ENCODE results near the gene HSPB6. TPM values are rescaled to one million over a fixed set of nuclear protein-coding genes. Genes with fewer than 3 reads are reported as not detected.

The HSPB6 gene
- total RNA-seq, 1 experiment from 2014 or later: 0.87 TPM

- Histone ChIP-seq H3K36me3 (ENCODE audit: control insufficient read depth, insufficient read depth, low read length) (no peaks in the 10 kb centered on the region), H3K4me3 (ENCODE audit: low read depth in 2 of 2, low read length in 2 of 2) (no peak overlapping the region), H3K9me3 (ENCODE audit: control insufficient read depth, insufficient read depth, low read depth, low read length) (no peaks in the 10 kb centered on the region), H3K27ac (ENCODE audit: low read length) (no peak overlapping the region), H3K4me1 (ENCODE audit: control insufficient read depth, insufficient read depth, low read length) (peaks cover 10% of the 10 kb centered on the region), H3K27me3 (ENCODE audit: control insufficient read depth, insufficient read depth, low read length) (no peaks in the 10 kb centered on the region)
- no peak for TF ChIP-seq CTCF (IDR thresholded peaks at IDR 0.05)
- TF ChIP-seq REST (IDR thresholded peaks at IDR 0.05; ENCODE audit: insufficient read depth in 1 of 2, low read depth in 2 of 2, low read length in 1 of 2): no peak
- no peak for TF ChIP-seq TCF7L2 (IDR thresholded peaks at IDR 0.05; ENCODE audit: low read depth, low read length)
- TF ChIP-seq POLR2AphosphoS5 (IDR thresholded peaks at IDR 0.05; ENCODE audit: low read depth, low read length): no peak
- TF ChIP-seq SIN3A (IDR thresholded peaks at IDR 0.05; ENCODE audit: borderline replicate concordance, insufficient read depth, low read depth, low read length): no peak
- in situ Hi-C loops (cut with HindIII; ENCODE audit: low pct_unique_long_range_greater_than_20kb, low sequenced_read_pairs) (no loop called here), intact Hi-C loops (cut with micrococcal nuclease; ENCODE audit: unreplicated experiment) (no loop called here)
- POLR2A ChIA-PET: no interaction called here
- DNase-seq (ENCODE audit: low read depth, low spot score): no peak
- no peak for ATAC-seq
- no TSS peak for BruUV-seq (replicated peaks)
- CTCF ChIA-PET: interaction anchor here (0.5 to 0.8 kb wide), 2 partner anchors 68 to 186 kb away, joined by 3 to 9 read pairs; no protein-coding TSS in a partner anchor
Measured at GRCh38 chr19:35751839-35752745, 4.7 kb downstream of the HSPB6 start.

GRCh38 chr19:35750167-35750566 lies 6.7 kb downstream of the HSPB6 start:
- no peaks in the 10 kb centered on the region for H3K9me3 ChIP-seq (ENCODE audit: control insufficient read depth, insufficient read depth, low read depth, low read length)
- peaks cover 18% of the 10 kb centered on the region for H3K4me1 ChIP-seq (ENCODE audit: control insufficient read depth, insufficient read depth, low read length)
- ATAC-seq: no peak
- no peaks in the 10 kb centered on the region for H3K36me3 ChIP-seq (ENCODE audit: control insufficient read depth, insufficient read depth, low read length)
- TF ChIP-seq TCF7L2 (IDR thresholded peaks at IDR 0.05; ENCODE audit: low read depth, low read length): no peak
- TF ChIP-seq CTCF (IDR thresholded peaks at IDR 0.05): no peak
- POLR2A ChIA-PET: no interaction called here
- no TSS peak for BruUV-seq (replicated peaks)
- intact Hi-C loops (cut with micrococcal nuclease; ENCODE audit: unreplicated experiment): no loop called here
- H3K27ac ChIP-seq (ENCODE audit: low read length): no peak overlapping the region
- CTCF ChIA-PET: no interaction called here
- H3K27me3 ChIP-seq (ENCODE audit: control insufficient read depth, insufficient read depth, low read length): no peaks in the 10 kb centered on the region
- no peak overlapping the region for H3K4me3 ChIP-seq (ENCODE audit: low read depth in 2 of 2, low read length in 2 of 2)
- DNase-seq (ENCODE audit: low read depth, low spot score): no peak
- in situ Hi-C loops (cut with HindIII; ENCODE audit: low pct_unique_long_range_greater_than_20kb, low sequenced_read_pairs): no loop called here
